Esophagus squamous epithelium (tissue), 4 donors: ENCODE data around the gene VAV3.

ENCODE experiments used
- POLR2A ChIP-seq, 4 donors: fragments of 450-650 bp; IDR thresholded peaks; one replicate each; pipeline ENCODE4 v1.6.1; 2017; ENCODE audit warnings: antibody characterized with exemption in 4 of 4, mild to moderate bottlenecking in 4 of 4, moderate library complexity in 3 of 4
- TF ChIP-seq, protein P1 (sequence below), 6 experiments: fragments of 450-650 bp in 4 of 6; fragments of 200-600 bp in 2 of 6; sonication (generic) in 2 of 6; IDR thresholded peaks; one replicate each; pipeline ENCODE4 v1.5.1; 2016 to 2019; ENCODE audit warnings: antibody characterized with exemption in 6 of 6, mild to moderate bottlenecking in 4 of 6, moderate library complexity in 4 of 6

DNA sequence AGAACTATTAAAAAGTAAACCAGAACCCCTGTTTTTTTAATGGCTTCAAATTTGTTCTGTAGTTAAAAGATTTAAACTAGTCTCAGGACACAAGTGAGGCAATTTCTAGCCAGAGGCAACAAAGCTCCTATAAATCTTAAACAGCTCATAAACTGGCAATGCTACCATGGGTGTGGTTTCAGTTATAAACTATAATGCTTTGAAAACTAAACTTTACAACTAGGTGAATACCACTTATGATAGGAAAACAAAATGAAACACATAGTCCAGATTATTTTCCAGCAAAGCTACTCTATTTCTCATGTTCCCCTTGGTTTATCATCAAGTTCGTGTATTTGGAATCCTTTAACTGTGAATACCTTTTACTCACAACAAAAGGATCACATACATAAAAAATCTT lies 282.5 kb downstream of the VAV3 start:
- TF ChIP-seq, protein P1, sequence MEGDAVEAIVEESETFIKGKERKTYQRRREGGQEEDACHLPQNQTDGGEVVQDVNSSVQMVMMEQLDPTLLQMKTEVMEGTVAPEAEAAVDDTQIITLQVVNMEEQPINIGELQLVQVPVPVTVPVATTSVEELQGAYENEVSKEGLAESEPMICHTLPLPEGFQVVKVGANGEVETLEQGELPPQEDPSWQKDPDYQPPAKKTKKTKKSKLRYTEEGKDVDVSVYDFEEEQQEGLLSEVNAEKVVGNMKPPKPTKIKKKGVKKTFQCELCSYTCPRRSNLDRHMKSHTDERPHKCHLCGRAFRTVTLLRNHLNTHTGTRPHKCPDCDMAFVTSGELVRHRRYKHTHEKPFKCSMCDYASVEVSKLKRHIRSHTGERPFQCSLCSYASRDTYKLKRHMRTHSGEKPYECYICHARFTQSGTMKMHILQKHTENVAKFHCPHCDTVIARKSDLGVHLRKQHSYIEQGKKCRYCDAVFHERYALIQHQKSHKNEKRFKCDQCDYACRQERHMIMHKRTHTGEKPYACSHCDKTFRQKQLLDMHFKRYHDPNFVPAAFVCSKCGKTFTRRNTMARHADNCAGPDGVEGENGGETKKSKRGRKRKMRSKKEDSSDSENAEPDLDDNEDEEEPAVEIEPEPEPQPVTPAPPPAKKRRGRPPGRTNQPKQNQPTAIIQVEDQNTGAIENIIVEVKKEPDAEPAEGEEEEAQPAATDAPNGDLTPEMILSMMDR (IDR thresholded peaks at IDR 0.05): no peak
- no peak for TF ChIP-seq POLR2A (IDR thresholded peaks at IDR 0.05)
